IMR-90 (cell line): Measurements from ENCODE around the gene SSBP2.

Experiments used
- ELK1 ChIP-seq: fragments of 150-350 bp; IDR thresholded peaks from 2 replicates; pipeline ENCODE4 v1.6.1; 2016; ENCODE audit warnings: low read depth, mild to moderate bottlenecking, low read length, moderate library complexity, borderline replicate concordance
- MAZ ChIP-seq: IDR thresholded peaks from 2 replicates; pipeline ENCODE4 v1.6.1; 2012; ENCODE audit warnings: low read depth, mild to moderate bottlenecking, low read length, improper control_type of control experiment, moderate library complexity, borderline replicate concordance
- POLR2A ChIP-seq: IDR thresholded peaks from 2 replicates; pipeline ENCODE4 v1.6.1; 2012; ENCODE audit warnings: mild to moderate bottlenecking, low read depth, low read length
- RAD21 ChIP-seq: IDR thresholded peaks from 2 replicates; pipeline ENCODE4 v1.6.1; 2012; ENCODE audit warnings: low read length, improper control_type of control experiment
- RCOR1 ChIP-seq: IDR thresholded peaks from 2 replicates; pipeline ENCODE4 v1.6.1; 2012; ENCODE audit warnings: mild to moderate bottlenecking, low read length, improper control_type of control experiment; ENCODE audit not compliant: insufficient replicate concordance
- RFX5 ChIP-seq: IDR thresholded peaks from 2 replicates; pipeline ENCODE4 v1.8.0; 2012; ENCODE audit warnings: low read depth, mild to moderate bottlenecking, low read length, moderate library complexity
- TF ChIP-seq, protein P1 (sequence below): conservative IDR thresholded peaks from 2 replicates; pipeline ENCODE4 v1.5.1; 2012; ENCODE audit warnings: mild to moderate bottlenecking, low read depth, low read length, improper control_type of control experiment
- TF ChIP-seq, protein P2 (sequence below): fragments of 150-350 bp; IDR thresholded peaks from 2 replicates; pipeline ENCODE4 v1.6.1; 2017; ENCODE audit warnings: mild to moderate bottlenecking, antibody characterized with exemption, low read length, low read depth

GRCh38 chr5:81629986-81630385, 120.9 kb downstream of the SSBP2 start:
- TF ChIP-seq RCOR1 (no peak), MAZ (no peak), POLR2A (no peak), RAD21 (no peak), RFX5 (no peak), ELK1 (no peak)
- TF ChIP-seq, protein P1, sequence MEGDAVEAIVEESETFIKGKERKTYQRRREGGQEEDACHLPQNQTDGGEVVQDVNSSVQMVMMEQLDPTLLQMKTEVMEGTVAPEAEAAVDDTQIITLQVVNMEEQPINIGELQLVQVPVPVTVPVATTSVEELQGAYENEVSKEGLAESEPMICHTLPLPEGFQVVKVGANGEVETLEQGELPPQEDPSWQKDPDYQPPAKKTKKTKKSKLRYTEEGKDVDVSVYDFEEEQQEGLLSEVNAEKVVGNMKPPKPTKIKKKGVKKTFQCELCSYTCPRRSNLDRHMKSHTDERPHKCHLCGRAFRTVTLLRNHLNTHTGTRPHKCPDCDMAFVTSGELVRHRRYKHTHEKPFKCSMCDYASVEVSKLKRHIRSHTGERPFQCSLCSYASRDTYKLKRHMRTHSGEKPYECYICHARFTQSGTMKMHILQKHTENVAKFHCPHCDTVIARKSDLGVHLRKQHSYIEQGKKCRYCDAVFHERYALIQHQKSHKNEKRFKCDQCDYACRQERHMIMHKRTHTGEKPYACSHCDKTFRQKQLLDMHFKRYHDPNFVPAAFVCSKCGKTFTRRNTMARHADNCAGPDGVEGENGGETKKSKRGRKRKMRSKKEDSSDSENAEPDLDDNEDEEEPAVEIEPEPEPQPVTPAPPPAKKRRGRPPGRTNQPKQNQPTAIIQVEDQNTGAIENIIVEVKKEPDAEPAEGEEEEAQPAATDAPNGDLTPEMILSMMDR: no peak
- TF ChIP-seq, protein P2, sequence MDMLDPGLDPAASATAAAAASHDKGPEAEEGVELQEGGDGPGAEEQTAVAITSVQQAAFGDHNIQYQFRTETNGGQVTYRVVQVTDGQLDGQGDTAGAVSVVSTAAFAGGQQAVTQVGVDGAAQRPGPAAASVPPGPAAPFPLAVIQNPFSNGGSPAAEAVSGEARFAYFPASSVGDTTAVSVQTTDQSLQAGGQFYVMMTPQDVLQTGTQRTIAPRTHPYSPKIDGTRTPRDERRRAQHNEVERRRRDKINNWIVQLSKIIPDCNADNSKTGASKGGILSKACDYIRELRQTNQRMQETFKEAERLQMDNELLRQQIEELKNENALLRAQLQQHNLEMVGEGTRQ: no peak
